ENCODE data around the gene MED12. TPM values are rescaled to one million over a fixed set of nuclear protein-coding genes. Genes with fewer than 3 reads are reported as not detected.

The MED12 gene
- total and polyA plus RNA-seq, 2 of the 8 experiments (the other 6 are each of a cell fraction or from before 2014, with no cell fraction given): 19.4 to 48.9 TPM

Small RNA genes within 50 kb of the gene (small RNA-seq; reads per million reads assigned to genes)
- gene CXorf65 (ENCODE audit: insufficient read depth): not detected

Other genes starting within 250 kb of the MED12 start
- 0.61 and 0.74 TPM in 2 replicates for gene TEX11, start 209.9 kb upstream of the MED12 start, total RNA-seq (2021; fragmentation: NEBNext Ultra II Directional; extraction: Animal tissue kit (Norgen Biotek cat#: 25700))
- gene TEX11, start 209.9 kb upstream of the MED12 start, polyA plus RNA-seq (2011; rRNA removed): 0.05 and 0.11 TPM in 2 replicates
- gene SLC7A3, start 187.5 kb upstream of the MED12 start, total RNA-seq (2021; fragmentation: NEBNext Ultra II Directional; extraction: Animal tissue kit (Norgen Biotek cat#: 25700)): 218 and 222 TPM in 2 replicates
- 306 and 471 TPM in 2 replicates for gene SLC7A3, start 187.5 kb upstream of the MED12 start, polyA plus RNA-seq (2011; rRNA removed)
- 74.2 and 81.2 TPM in 2 replicates for gene SNX12, start 50.3 kb upstream of the MED12 start, total RNA-seq (2021; fragmentation: NEBNext Ultra II Directional; extraction: Animal tissue kit (Norgen Biotek cat#: 25700))
- gene SNX12, start 50.3 kb upstream of the MED12 start, polyA plus RNA-seq (2011; rRNA removed): 65.3 and 72.1 TPM in 2 replicates
- 54.8 and 57.4 TPM in 2 replicates for gene FOXO4, start 22.7 kb upstream of the MED12 start, total RNA-seq (2021; fragmentation: NEBNext Ultra II Directional; extraction: Animal tissue kit (Norgen Biotek cat#: 25700))
- gene FOXO4, start 22.7 kb upstream of the MED12 start, polyA plus RNA-seq (2011; rRNA removed): 12.3 and 26.6 TPM in 2 replicates
- not detected in 2 replicates for gene CXorf65, start 11.9 kb upstream of the MED12 start, total RNA-seq (2021; fragmentation: NEBNext Ultra II Directional; extraction: Animal tissue kit (Norgen Biotek cat#: 25700))
- gene CXorf65, start 11.9 kb upstream of the MED12 start, polyA plus RNA-seq (2011; rRNA removed): not detected in 2 replicates
- not detected in 2 replicates for gene IL2RG, start 7.0 kb upstream of the MED12 start, total RNA-seq (2021; fragmentation: NEBNext Ultra II Directional; extraction: Animal tissue kit (Norgen Biotek cat#: 25700))
- not detected in 2 replicates for gene IL2RG, start 7.0 kb upstream of the MED12 start, polyA plus RNA-seq (2011; rRNA removed)
- gene NLGN3, start 26.2 kb downstream of the MED12 start, total RNA-seq (2021; fragmentation: NEBNext Ultra II Directional; extraction: Animal tissue kit (Norgen Biotek cat#: 25700)): 14.8 and 15.3 TPM in 2 replicates
- gene NLGN3, start 26.2 kb downstream of the MED12 start, polyA plus RNA-seq (2011; rRNA removed): 12.0 and 15.0 TPM in 2 replicates
- not detected in 2 replicates for gene GJB1, start 104.6 kb downstream of the MED12 start, total RNA-seq (2021; fragmentation: NEBNext Ultra II Directional; extraction: Animal tissue kit (Norgen Biotek cat#: 25700))
- 0.06 and 0.14 TPM in 2 replicates for gene GJB1, start 104.6 kb downstream of the MED12 start, polyA plus RNA-seq (2011; rRNA removed)
- 82.0 and 86.4 TPM in 2 replicates for gene ZMYM3, start 135.5 kb downstream of the MED12 start, total RNA-seq (2021; fragmentation: NEBNext Ultra II Directional; extraction: Animal tissue kit (Norgen Biotek cat#: 25700))
- 56.7 and 79.2 TPM in 2 replicates for gene ZMYM3, start 135.5 kb downstream of the MED12 start, polyA plus RNA-seq (2011; rRNA removed)
- gene NONO, start 165.0 kb downstream of the MED12 start, total RNA-seq (2021; fragmentation: NEBNext Ultra II Directional; extraction: Animal tissue kit (Norgen Biotek cat#: 25700)): 728 and 778 TPM in 2 replicates
- 641 and 784 TPM in 2 replicates for gene NONO, start 165.0 kb downstream of the MED12 start, polyA plus RNA-seq (2011; rRNA removed)
- gene ITGB1BP2, start 183.2 kb downstream of the MED12 start, total RNA-seq (2021; fragmentation: NEBNext Ultra II Directional; extraction: Animal tissue kit (Norgen Biotek cat#: 25700)): 5.1 and 5.2 TPM in 2 replicates
- gene ITGB1BP2, start 183.2 kb downstream of the MED12 start, polyA plus RNA-seq (2011; rRNA removed): 2.6 and 2.9 TPM in 2 replicates
- 30.2 and 30.3 TPM in 2 replicates for gene TAF1, start 247.8 kb downstream of the MED12 start, total RNA-seq (2021; fragmentation: NEBNext Ultra II Directional; extraction: Animal tissue kit (Norgen Biotek cat#: 25700))
- gene TAF1, start 247.8 kb downstream of the MED12 start, polyA plus RNA-seq (2011; rRNA removed): 5.6 and 6.3 TPM in 2 replicates

All from H1 (cell line).